KMS-11 (cell line): ENCODE data around the gene AFAP1L2.

Experiments
- H2AFZ ChIP-seq: fragments of 200-600 bp; sonication (generic); 2 replicates; pipeline ENCODE4 v1.6.1; 2016; ENCODE audit warnings: antibody characterized with exemption, mixed run types, low read depth
- H3K27ac ChIP-seq: fragments of 200-600 bp; sonication (generic); 2 replicates; pipeline ENCODE4 v1.6.1; 2016; ENCODE audit warnings: mild to moderate bottlenecking, mixed run types
- H3K27me3 ChIP-seq: fragments of 200-600 bp; sonication (generic); 2 replicates; pipeline ENCODE4 v1.6.1; 2017; ENCODE audit warnings: mild to moderate bottlenecking, low read depth, mixed run types, moderate library complexity; ENCODE audit not compliant: insufficient read depth
- H3K36me3 ChIP-seq: fragments of 200-600 bp; sonication (generic); 2 replicates; pipeline ENCODE4 v1.6.1; 2017; ENCODE audit warnings: mild to moderate bottlenecking, mixed run types; ENCODE audit not compliant: insufficient read depth
- H3K4me1 ChIP-seq: fragments of 200-600 bp; sonication (generic); 2 replicates; pipeline ENCODE4 v1.6.1; 2016; ENCODE audit warnings: mild to moderate bottlenecking, low read depth, mixed run types; ENCODE audit not compliant: poor library complexity, severe bottlenecking
- H3K4me2 ChIP-seq: fragments of 200-600 bp; sonication (generic); 2 replicates; pipeline ENCODE4 v1.7.0; 2016; ENCODE audit warnings: mild to moderate bottlenecking, mixed run types
- H3K4me3 ChIP-seq: fragments of 200-600 bp; sonication (generic); IDR thresholded peaks from 2 replicates; pipeline ENCODE4 v1.6.1; 2017; ENCODE audit warnings: low read depth, low read length, mixed read lengths; ENCODE audit not compliant: insufficient read depth
- H3K79me2 ChIP-seq: fragments of 200-600 bp; sonication (generic); 2 replicates; pipeline ENCODE4 v1.6.1; 2016; ENCODE audit warnings: low read depth, mixed run types; ENCODE audit not compliant: insufficient read depth
- H3K9ac ChIP-seq: fragments of 200-600 bp; sonication (generic); 2 replicates; pipeline ENCODE4 v1.6.1; 2016; ENCODE audit warnings: mild to moderate bottlenecking, mixed run types
- H4K20me1 ChIP-seq: fragments of 200-600 bp; sonication (generic); 2 replicates; pipeline ENCODE4 v1.6.1; 2016; ENCODE audit warnings: mild to moderate bottlenecking, mixed run types; ENCODE audit not compliant: insufficient read depth
- TF ChIP-seq, protein P1 (sequence below): fragments of 200-600 bp; sonication (generic); conservative IDR thresholded peaks from 2 replicates; pipeline ENCODE4 v1.6.1; 2017; ENCODE audit warnings: low read depth, mild to moderate bottlenecking, antibody characterized with exemption, low read length, moderate library complexity, mixed read lengths

AFAP1L2 gene

DNA sequence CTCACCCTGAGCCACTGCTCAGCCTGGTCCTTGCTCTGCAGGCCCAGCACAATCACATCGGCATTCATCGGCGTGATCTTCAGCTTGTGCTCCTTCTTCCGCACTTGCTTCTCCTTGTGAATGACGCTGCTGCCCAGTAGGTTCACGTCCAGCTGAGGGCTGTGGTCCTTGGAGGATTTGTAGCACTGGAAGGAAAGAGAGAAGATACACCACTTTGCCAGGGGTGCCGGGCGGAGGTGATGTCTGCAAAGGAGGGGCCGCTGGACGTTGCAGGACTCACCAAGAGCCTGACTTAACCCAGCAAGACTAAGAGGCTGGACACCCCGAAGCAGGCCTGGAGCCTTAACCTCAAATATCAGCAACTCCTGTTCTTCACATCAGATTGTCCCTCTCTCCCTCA is 90.4 kb downstream of the AFAP1L2 start:
- Histone ChIP-seq H4K20me1 (no peaks in the 10 kb centered on the region), H3K27ac (no peak overlapping the region), H3K4me3 (no peak overlapping the region)

DNA sequence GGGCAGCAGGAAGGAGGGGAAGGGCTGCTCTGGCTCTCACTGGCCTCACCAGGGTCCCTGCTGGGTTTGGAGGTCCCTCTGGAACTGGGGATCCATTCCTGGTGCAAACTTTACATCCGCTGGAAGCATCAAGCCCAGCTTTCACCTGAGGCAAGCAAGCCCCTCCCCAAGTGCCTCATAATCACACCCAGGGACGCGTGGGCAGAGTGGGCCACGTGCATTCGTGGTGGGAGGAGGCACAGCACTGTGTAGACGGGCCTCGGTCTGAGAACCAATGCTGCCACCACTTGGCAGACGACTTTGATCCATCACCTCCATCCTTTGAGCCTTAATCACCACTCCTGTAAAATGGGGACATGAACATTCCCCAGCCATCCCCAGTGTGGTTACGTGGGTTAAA is 91.2 kb downstream of the AFAP1L2 start:
- TF ChIP-seq, protein P1, sequence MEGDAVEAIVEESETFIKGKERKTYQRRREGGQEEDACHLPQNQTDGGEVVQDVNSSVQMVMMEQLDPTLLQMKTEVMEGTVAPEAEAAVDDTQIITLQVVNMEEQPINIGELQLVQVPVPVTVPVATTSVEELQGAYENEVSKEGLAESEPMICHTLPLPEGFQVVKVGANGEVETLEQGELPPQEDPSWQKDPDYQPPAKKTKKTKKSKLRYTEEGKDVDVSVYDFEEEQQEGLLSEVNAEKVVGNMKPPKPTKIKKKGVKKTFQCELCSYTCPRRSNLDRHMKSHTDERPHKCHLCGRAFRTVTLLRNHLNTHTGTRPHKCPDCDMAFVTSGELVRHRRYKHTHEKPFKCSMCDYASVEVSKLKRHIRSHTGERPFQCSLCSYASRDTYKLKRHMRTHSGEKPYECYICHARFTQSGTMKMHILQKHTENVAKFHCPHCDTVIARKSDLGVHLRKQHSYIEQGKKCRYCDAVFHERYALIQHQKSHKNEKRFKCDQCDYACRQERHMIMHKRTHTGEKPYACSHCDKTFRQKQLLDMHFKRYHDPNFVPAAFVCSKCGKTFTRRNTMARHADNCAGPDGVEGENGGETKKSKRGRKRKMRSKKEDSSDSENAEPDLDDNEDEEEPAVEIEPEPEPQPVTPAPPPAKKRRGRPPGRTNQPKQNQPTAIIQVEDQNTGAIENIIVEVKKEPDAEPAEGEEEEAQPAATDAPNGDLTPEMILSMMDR, result no peak
- H3K36me3 ChIP-seq, result no peaks in the 10 kb centered on the region
- H3K4me2 ChIP-seq, result no peak overlapping the region
- no peak overlapping the region for H3K27ac ChIP-seq
- no peaks in the 10 kb centered on the region for H3K27me3 ChIP-seq
- H4K20me1 ChIP-seq, result no peaks in the 10 kb centered on the region
- no peaks in the 10 kb centered on the region for H3K4me1 ChIP-seq
- no peak overlapping the region for H3K4me3 ChIP-seq
- H2AFZ ChIP-seq, result no peak overlapping the region
- H3K9ac ChIP-seq, result no peak overlapping the region
- no peaks in the 10 kb centered on the region for H3K79me2 ChIP-seq

More for the DNA sequence above, 90.4 kb downstream of the AFAP1L2 start:
- Histone ChIP-seq H3K79me2 (no peaks in the 10 kb centered on the region), H3K4me1 (no peaks in the 10 kb centered on the region), H3K4me2 (no peak overlapping the region), H3K9ac (no peak overlapping the region), H2AFZ (no peak overlapping the region), H3K27me3 (no peaks in the 10 kb centered on the region), H3K36me3 (no peaks in the 10 kb centered on the region)
- TF ChIP-seq, protein P1, result no peak

DNA sequence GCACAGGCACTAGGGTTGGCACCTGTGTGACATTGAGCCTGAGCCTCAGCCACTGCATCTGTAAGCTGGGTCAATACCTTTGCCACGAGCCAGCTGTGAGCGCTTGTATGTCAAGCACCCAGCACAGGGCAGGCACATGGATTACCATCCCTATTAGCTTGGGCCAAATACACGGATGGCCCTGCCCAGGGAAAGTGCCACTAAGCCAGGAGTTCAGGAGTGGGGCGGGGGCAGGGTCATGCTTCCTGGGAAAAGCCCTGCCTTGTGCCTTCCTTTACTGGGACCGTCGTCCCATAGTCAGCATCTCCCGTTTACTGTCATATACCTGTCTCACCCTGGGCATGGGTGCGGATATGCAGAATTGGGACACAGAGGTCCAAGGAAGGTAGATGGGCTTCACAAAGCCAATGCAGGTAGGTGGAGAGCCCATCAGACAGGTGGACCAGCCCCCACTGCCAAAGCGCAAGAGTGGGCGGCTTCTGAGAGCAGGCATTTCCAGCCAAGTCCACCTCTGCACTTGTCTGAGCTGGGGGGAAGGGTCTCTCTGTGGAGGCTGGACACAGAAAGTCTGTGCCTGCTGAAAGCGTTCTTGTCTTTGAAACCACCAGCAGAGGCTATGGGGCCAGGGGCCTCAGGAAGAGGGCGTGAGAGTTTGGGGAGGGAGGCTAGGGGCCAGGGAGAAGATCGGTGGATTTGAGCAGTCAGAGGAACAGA is 92.6 kb downstream of the AFAP1L2 start:
- Histone ChIP-seq H2AFZ (no peak overlapping the region), H3K4me1 (no peaks in the 10 kb centered on the region), H3K27ac (no peak overlapping the region), H3K36me3 (no peaks in the 10 kb centered on the region), H3K27me3 (no peaks in the 10 kb centered on the region), H3K4me2 (no peak overlapping the region), H3K4me3 (no peak overlapping the region), H3K79me2 (no peaks in the 10 kb centered on the region), H3K9ac (no peak overlapping the region), H4K20me1 (no peaks in the 10 kb centered on the region)
- TF ChIP-seq, protein P1, result no peak

DNA sequence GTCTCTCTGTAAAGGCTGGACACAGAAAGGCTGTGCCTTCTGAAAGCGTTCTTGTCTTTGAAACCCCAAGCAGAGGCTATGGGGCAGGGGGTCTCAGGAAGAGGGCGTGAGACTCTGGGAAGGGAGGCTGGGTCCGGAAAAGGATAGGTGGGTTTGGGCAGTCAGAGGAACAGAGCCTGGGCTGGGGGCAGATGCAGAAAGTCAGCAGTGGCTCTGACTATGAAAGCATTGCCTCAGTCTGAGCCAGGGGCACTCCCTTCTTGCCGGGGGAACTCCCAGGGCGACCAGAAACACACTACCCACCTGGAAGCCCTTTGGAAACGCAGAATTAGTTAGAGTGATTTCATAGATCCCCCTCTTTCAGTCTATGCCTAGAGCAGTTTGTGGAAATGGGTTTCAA is 93.3 kb downstream of the AFAP1L2 start:
- no peak overlapping the region for H3K4me3 ChIP-seq
- no peaks in the 10 kb centered on the region for H3K79me2 ChIP-seq
- no peak overlapping the region for H3K9ac ChIP-seq
- TF ChIP-seq, protein P1, result no peak
- no peaks in the 10 kb centered on the region for H4K20me1 ChIP-seq
- H3K4me1 ChIP-seq, result no peaks in the 10 kb centered on the region
- no peak overlapping the region for H3K27ac ChIP-seq
- H3K36me3 ChIP-seq, result no peaks in the 10 kb centered on the region
- no peak overlapping the region for H2AFZ ChIP-seq
- H3K27me3 ChIP-seq, result no peaks in the 10 kb centered on the region
- H3K4me2 ChIP-seq, result no peak overlapping the region
